Activated CD8-positive, alpha-beta memory T cell treated with anti-CD3 and anti-CD28 coated beads, Interleukin-2, amount 10 ng/mL, durations not matched to agents 7 days and 5 days (primary cell): Measurements from ENCODE around the gene HDGFL2. TPM values are rescaled to one million over a fixed set of nuclear protein-coding genes. Genes with fewer than 3 reads are reported as not detected.

Experiments used
- ATAC-seq: fragments of 150-1000 bp; cut with Tn5 transposase; one replicate; pipeline ENCODE4 v1.10.0; 2021; ENCODE audit warnings: moderate library complexity
- CTCF ChIA-PET: fragments of 350-600 bp; sonication (Branson Sonifier 250); formaldehyde crosslinking; loops from one replicate; lab custom pipeline; 2021; ENCODE audit warnings: antibody characterized with exemption; lab: Charles Lee
- DNase-seq: peaks from one replicate; pipeline ENCODE4 v3.0.0-alpha.2; 2020
- H3K27ac Mint-ChIP-seq: one replicate; pipeline ENCODE4 v1.8.0; 2021; ENCODE audit warnings: mild to moderate bottlenecking, mixed read lengths
- H3K27me3 Mint-ChIP-seq: one replicate; pipeline ENCODE4 v1.8.0; 2021; ENCODE audit warnings: mixed read lengths
- H3K36me3 Mint-ChIP-seq: one replicate; pipeline ENCODE4 v1.8.0; 2021; ENCODE audit warnings: mild to moderate bottlenecking, mixed read lengths
- H3K4me1 Mint-ChIP-seq: one replicate; pipeline ENCODE4 v1.8.0; 2021; ENCODE audit warnings: mixed read lengths
- H3K4me3 Mint-ChIP-seq: one replicate; pipeline ENCODE4 v1.8.0; 2021; ENCODE audit warnings: mild to moderate bottlenecking, moderate library complexity, mixed read lengths
- H3K9me3 Mint-ChIP-seq: one replicate; pipeline ENCODE4 v1.8.0; 2022; ENCODE audit warnings: low read depth, mixed read lengths
- total RNA-seq, 2 experiments: library from RNA; stranded (reverse); gene quantifications; one replicate each; pipeline ENCODE4 v1.2.3, GENCODE V29; 2021

HDGFL2 gene
- total RNA-seq, 2 experiments from 2014 or later: 57.8 to 60.2 TPM

DNA sequence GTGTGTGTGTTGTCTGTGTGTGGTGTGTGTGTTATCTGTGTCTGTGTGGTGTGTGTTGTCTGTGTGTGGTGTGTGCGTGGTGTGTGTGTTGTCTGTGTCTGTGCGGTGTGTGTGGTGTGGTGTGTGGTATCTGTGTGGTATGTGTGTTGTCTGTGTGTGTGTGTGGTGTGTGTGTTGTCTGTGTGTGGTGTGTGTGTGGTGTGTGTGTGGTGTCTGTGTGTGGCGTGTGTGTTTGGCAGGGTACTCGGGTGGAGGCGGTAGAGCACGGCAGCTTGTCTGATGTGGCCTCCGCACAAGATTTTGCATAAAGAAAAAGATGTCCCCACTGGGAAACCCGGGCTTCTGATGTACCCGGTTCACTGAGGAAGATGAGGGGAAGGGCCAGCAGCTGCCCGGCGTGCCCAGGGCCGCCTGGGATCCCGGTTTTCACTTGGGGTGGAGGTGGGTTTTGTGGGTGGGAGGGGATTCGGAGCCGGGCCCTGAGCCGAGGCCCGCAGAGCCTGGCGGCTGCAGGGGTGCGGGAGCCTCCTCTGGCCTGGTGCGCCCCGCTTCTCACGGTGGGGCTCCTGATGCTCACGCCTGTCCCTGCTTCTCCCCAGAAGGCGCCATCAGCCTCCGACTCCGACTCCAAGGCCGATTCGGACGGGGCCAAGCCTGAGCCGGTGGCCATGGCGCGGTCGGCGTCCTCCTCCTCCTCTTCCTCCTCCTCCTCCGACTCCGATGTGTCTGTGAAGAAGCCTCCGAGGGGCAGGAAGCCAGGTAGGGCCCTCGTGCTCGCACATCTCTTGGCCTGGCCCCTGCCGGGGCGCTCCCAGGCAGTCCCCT, 21.2 kb downstream of the HDGFL2 start:
- H3K4me3 Mint-ChIP-seq: no peak overlapping the region
- no peak overlapping the region for H3K27ac Mint-ChIP-seq
- H3K27me3 Mint-ChIP-seq: no peaks in the 10 kb centered on the region
- no peak for DNase-seq
- CTCF ChIA-PET: no interaction called here
- no peaks in the 10 kb centered on the region for H3K4me1 Mint-ChIP-seq
- no peak for ATAC-seq
- H3K36me3 Mint-ChIP-seq: peaks cover 18% of the 10 kb centered on the region
- no peaks in the 10 kb centered on the region for H3K9me3 Mint-ChIP-seq

DNA sequence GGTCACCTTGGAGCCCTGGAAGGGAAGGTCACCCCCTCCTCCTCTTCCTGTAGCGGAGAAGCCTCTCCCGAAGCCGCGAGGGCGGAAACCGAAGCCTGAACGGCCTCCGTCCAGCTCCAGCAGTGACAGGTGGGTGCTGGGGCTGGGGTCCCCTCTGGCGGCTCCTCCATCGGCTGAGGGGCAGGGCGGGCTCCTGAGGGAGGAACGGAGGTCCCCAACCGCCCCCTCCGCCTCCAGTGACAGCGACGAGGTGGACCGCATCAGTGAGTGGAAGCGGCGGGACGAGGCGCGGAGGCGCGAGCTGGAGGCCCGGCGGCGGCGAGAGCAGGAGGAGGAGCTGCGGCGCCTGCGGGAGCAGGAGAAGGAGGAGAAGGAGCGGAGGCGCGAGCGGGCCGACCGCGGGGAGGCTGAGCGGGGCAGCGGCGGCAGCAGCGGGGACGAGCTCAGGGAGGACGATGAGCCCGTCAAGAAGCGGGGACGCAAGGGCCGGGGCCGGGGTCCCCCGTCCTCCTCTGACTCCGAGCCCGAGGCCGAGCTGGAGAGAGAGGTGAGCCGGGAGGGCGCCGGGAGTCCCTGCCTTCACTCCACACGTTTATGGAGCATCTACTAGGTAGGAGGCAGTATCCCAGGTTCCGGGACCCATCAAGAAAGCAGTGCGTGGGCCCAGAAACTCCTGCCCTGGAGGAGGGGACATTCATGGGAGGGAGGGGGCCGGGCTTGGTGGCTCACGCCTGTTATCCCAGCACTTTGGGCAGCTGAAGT, 22.0 kb downstream of the HDGFL2 start:
- no peaks in the 10 kb centered on the region for H3K9me3 Mint-ChIP-seq
- H3K4me1 Mint-ChIP-seq: no peaks in the 10 kb centered on the region
- H3K27ac Mint-ChIP-seq: no peak overlapping the region

GRCh38 chr19:4494691-4495064, 22.6 kb downstream of the HDGFL2 start:
- no peaks in the 10 kb centered on the region for H3K27me3 Mint-ChIP-seq
- H3K36me3 Mint-ChIP-seq: peaks cover 16% of the 10 kb centered on the region
- no peaks in the 10 kb centered on the region for H3K9me3 Mint-ChIP-seq
- CTCF ChIA-PET: no interaction called here
- ATAC-seq (no peak), DNase-seq (no peak)
- H3K27ac Mint-ChIP-seq: no peak overlapping the region
- H3K4me1 Mint-ChIP-seq: no peaks in the 10 kb centered on the region
- no peak overlapping the region for H3K4me3 Mint-ChIP-seq

More for the DNA sequence above, 22.0 kb downstream of the HDGFL2 start:
- Mint-ChIP-seq H3K36me3 (peaks cover 16% of the 10 kb centered on the region), H3K4me3 (no peak overlapping the region), H3K27me3 (no peaks in the 10 kb centered on the region)
- ATAC-seq (no peak), DNase-seq (no peak)
- CTCF ChIA-PET: no interaction called here

DNA sequence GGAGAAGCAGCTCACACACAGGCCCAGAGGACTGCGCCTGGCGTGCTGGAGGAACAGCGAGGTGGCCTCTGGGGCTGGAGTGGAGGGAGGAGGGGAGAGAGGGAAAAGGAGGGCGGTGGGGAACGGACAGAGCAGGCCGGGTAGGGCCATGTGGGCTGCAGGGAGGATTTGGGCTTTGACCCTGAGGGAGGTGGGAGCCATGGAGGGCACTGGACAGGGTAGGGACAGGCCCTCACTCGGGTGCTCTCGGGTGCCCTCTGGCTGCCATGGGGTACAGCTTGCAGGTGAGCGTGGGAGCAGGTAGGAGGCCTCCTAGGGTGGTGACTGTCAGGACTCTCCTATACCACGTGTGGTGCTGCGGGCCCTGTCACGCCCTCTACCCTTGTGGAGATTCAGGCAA, 23.4 kb downstream of the HDGFL2 start:
- H3K9me3 Mint-ChIP-seq: no peaks in the 10 kb centered on the region
- no peaks in the 10 kb centered on the region for H3K4me1 Mint-ChIP-seq
- no peak overlapping the region for H3K4me3 Mint-ChIP-seq
- H3K27me3 Mint-ChIP-seq: no peaks in the 10 kb centered on the region
- H3K36me3 Mint-ChIP-seq: peaks cover 11% of the 10 kb centered on the region
- CTCF ChIA-PET: no interaction called here
- H3K27ac Mint-ChIP-seq: no peak overlapping the region
- ATAC-seq: no peak
- DNase-seq: no peak

DNA sequence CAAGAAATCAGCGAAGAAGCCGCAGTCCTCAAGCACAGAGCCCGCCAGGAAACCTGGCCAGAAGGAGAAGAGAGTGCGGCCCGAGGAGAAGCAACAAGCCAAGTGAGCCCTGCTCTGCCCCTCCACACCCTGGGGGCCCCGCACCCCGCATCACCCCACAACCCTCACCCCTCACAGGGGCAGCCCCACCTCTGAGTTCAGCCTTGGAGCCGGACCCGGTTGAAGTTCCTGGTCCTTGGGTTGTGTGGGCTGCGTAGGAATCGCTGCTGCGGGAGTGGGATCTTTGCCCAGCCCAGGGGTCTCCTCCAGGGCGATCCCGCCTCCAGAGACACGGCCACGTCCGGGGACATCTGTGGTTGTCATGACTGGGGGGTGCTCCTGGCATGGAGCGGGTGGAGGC, 24.2 kb downstream of the HDGFL2 start:
- no peak overlapping the region for H3K4me3 Mint-ChIP-seq
- no peaks in the 10 kb centered on the region for H3K4me1 Mint-ChIP-seq
- H3K27me3 Mint-ChIP-seq: no peaks in the 10 kb centered on the region
- DNase-seq (no peak), ATAC-seq (no peak)
- peaks cover 6% of the 10 kb centered on the region for H3K36me3 Mint-ChIP-seq
- no peak overlapping the region for H3K27ac Mint-ChIP-seq
- CTCF ChIA-PET: no interaction called here
- no peaks in the 10 kb centered on the region for H3K9me3 Mint-ChIP-seq

GRCh38 chr19:4497770-4498389, 25.8 kb downstream of the HDGFL2 start:
- Mint-ChIP-seq H3K27me3 (no peaks in the 10 kb centered on the region), H3K27ac (no peak overlapping the region), H3K4me3 (no peak overlapping the region), H3K9me3 (no peaks in the 10 kb centered on the region), H3K36me3 (peaks cover 6% of the 10 kb centered on the region), H3K4me1 (no peaks in the 10 kb centered on the region)
- DNase-seq (no peak), ATAC-seq (no peak)
- CTCF ChIA-PET: interaction anchor here (0.6 kb wide), 1 partner anchor 27 kb away, joined by 3 read pairs; no protein-coding TSS in a partner anchor

GRCh38 chr19:4498694-4499093, 26.6 kb downstream of the HDGFL2 start:
- no peak overlapping the region for H3K27ac Mint-ChIP-seq
- H3K9me3 Mint-ChIP-seq: no peaks in the 10 kb centered on the region
- DNase-seq: no peak
- no peak for ATAC-seq
- H3K36me3 Mint-ChIP-seq: peaks cover 6% of the 10 kb centered on the region
- H3K4me3 Mint-ChIP-seq: no peak overlapping the region
- CTCF ChIA-PET: interaction anchor here (0.6 kb wide), 1 partner anchor 26 kb away, joined by 3 read pairs; no protein-coding TSS in a partner anchor
- no peaks in the 10 kb centered on the region for H3K4me1 Mint-ChIP-seq
- no peaks in the 10 kb centered on the region for H3K27me3 Mint-ChIP-seq

DNA sequence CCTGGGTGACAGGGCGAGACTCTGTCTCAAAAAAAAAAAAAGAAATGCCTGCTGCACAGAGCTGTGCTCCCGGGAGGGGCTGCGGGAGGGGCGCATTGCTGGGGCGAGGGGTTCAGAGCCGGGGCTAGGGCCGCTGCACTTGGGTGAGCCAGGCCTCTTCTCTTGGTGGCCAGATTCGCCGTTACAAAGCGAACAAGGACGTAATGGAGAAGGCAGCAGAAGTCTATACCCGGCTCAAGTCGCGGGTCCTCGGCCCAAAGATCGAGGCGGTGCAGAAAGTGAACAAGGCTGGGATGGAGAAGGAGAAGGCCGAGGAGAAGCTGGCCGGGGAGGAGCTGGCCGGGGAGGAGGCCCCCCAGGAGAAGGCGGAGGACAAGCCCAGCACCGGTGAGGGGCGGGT, 27.2 kb downstream of the HDGFL2 start:
- CTCF ChIA-PET: no interaction called here

GRCh38 chr19:4499855-4500254, 27.8 kb downstream of the HDGFL2 start:
- ATAC-seq (no peak), DNase-seq (no peak)
- peaks cover 6% of the 10 kb centered on the region for H3K36me3 Mint-ChIP-seq
- no peak overlapping the region for H3K27ac Mint-ChIP-seq
- H3K4me1 Mint-ChIP-seq: no peaks in the 10 kb centered on the region
- no peaks in the 10 kb centered on the region for H3K27me3 Mint-ChIP-seq
- H3K4me3 Mint-ChIP-seq: no peak overlapping the region
- CTCF ChIA-PET: no interaction called here
- no peaks in the 10 kb centered on the region for H3K9me3 Mint-ChIP-seq

More for the DNA sequence above, 27.2 kb downstream of the HDGFL2 start:
- DNase-seq (no peak), ATAC-seq (no peak)
- Mint-ChIP-seq H3K27ac (no peak overlapping the region), H3K36me3 (peaks cover 6% of the 10 kb centered on the region), H3K9me3 (no peaks in the 10 kb centered on the region), H3K4me3 (no peak overlapping the region), H3K4me1 (no peaks in the 10 kb centered on the region), H3K27me3 (no peaks in the 10 kb centered on the region)

GRCh38 chr19:4500841-4501591, 28.9 kb downstream of the HDGFL2 start:
- CTCF ChIA-PET: no interaction called here
- Mint-ChIP-seq H3K9me3 (no peaks in the 10 kb centered on the region), H3K4me3 (no peak overlapping the region), H3K36me3 (peaks cover 3% of the 10 kb centered on the region), H3K27ac (no peak overlapping the region), H3K27me3 (no peaks in the 10 kb centered on the region), H3K4me1 (peaks cover 1% of the 10 kb centered on the region)
- DNase-seq: no peak
- ATAC-seq: no peak

DNA sequence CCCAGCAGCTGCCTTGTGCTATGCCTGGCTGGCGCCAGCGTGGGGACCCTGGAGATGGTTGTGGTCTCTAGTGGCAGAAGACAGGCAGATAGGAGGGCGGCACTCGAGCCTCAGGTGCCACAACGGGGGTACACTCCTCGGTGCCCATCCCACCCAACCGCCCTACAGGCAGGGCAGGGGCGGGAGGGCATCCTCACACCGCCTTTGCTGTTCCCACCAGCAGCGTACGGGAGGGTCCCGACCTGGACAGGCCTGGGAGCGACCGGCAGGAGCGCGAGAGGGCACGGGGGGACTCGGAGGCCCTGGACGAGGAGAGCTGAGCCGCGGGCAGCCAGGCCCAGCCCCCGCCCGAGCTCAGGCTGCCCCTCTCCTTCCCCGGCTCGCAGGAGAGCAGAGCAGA, 29.6 kb downstream of the HDGFL2 start:
- CTCF ChIA-PET: no interaction called here
- DNase-seq (no peak), ATAC-seq (no peak)
- peaks cover 3% of the 10 kb centered on the region for H3K36me3 Mint-ChIP-seq
- no peak overlapping the region for H3K4me3 Mint-ChIP-seq
- H3K27ac Mint-ChIP-seq: no peak overlapping the region
- no peaks in the 10 kb centered on the region for H3K9me3 Mint-ChIP-seq
- no peaks in the 10 kb centered on the region for H3K27me3 Mint-ChIP-seq
- H3K4me1 Mint-ChIP-seq: peaks cover 8% of the 10 kb centered on the region

DNA sequence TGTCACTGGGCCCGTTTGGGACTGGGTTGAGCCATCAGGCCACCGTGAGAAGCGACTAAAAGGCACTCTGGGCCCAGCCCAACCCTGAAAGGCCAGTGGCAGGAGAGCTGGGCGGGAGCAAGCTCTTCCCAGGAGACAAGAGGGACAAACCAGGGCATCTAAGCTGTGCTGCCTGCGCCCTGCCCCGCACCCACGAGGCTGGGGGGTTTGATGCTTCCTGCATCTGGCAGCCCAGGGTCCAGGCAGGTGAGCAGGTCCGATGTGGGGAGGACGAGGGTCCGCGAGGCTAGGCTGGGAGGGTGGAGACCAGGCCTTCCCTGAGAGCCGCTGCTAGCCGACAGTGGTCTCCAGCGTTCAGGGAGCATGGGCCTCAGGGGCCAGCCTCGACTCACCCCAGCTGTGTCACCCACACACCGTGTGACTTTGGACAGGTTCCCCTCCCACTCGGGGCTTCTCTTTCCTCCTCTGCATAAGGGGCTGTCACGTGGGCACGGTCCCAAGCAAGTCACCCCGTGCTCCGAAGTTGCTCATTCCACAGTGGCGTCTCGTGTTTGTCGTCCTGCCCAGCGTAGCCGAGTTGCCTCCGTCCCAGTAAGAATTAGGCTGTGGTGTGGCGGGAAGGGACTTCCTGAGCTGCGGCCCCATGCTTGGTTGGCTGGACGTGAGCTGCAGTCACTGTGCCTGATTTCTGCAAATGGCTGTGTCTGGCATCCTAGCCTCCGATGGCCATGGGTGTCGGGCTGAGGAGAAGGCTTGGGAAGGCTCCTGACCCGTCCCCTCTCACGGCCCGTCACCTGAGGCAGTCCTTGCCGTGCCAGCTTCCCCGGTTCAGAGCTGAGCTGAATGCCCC, 30.4 kb downstream of the HDGFL2 start:
- DNase-seq (no peak), ATAC-seq (no peak)
- no peaks in the 10 kb centered on the region for H3K27me3 Mint-ChIP-seq
- CTCF ChIA-PET: no interaction called here
- peaks cover 3% of the 10 kb centered on the region for H3K36me3 Mint-ChIP-seq
- H3K4me1 Mint-ChIP-seq: peaks cover 11% of the 10 kb centered on the region
- no peak overlapping the region for H3K4me3 Mint-ChIP-seq
- H3K9me3 Mint-ChIP-seq: no peaks in the 10 kb centered on the region
- H3K27ac Mint-ChIP-seq: no peak overlapping the region
